Ascending aorta (tissue), 2 donors: ENCODE results near the gene DOCK2. TPM values are rescaled to one million over a fixed set of nuclear protein-coding genes. Genes with fewer than 3 reads are reported as not detected.
"Not testable (repeated sequence)": the region's sequence is repeated elsewhere in the genome, so short reads cannot be mapped to it uniquely, and the experiment has no call there.

Experiments used
- DNase-seq, 2 donors: peaks; one replicate each; pipeline ENCODE4 v3.0.0-alpha.2; 2019; ENCODE audit warnings: low spot score in 2 of 2
- H3K27ac ChIP-seq, 2 donors: fragments of 200-600 bp; sonication (generic); one replicate each; pipeline ENCODE4 v1.5.1; 2016 to 2017; ENCODE audit warnings: mild to moderate bottlenecking in 1 of 2
- H3K27me3 ChIP-seq: fragments of 200-600 bp; sonication (generic); one replicate; pipeline ENCODE4 v1.5.1; 2017
- H3K36me3 ChIP-seq, 2 donors: fragments of 200-600 bp; sonication (generic); one replicate each; pipeline ENCODE4 v1.5.1; 2016
- H3K4me1 ChIP-seq, 2 donors: fragments of 200-600 bp; sonication (generic); one replicate each; pipeline ENCODE4 v1.5.1; 2016 to 2017; ENCODE audit warnings: mild to moderate bottlenecking in 1 of 2
- H3K4me3 ChIP-seq, 2 donors: fragments of 200-600 bp; sonication (generic); one replicate each; pipeline ENCODE4 v1.5.1; 2016 to 2017; ENCODE audit warnings: mild to moderate bottlenecking in 1 of 2
- H3K9me3 ChIP-seq, 2 donors: fragments of 200-600 bp; sonication (generic); one replicate each; pipeline ENCODE4 v1.5.1; 2016
- CTCF ChIP-seq, 3 experiments: fragments of 200-600 bp in 2 of 3; fragments of 450-650 bp in 1 of 3; sonication (generic) in 2 of 3; IDR thresholded peaks; one replicate each; pipeline ENCODE4 v1.5.1; 2016 to 2019; ENCODE audit warnings: antibody characterized with exemption in 3 of 3, mild to moderate bottlenecking in 1 of 3, moderate library complexity in 1 of 3
- intact Hi-C: fragments of 100-400 bp; cut with DNase I; formaldehyde crosslinking; loops from one replicate; pipeline ENCODE4 v1.15.1; 2023
- total RNA-seq: library from RNA; depleted of rRNA; stranded (reverse); fragments of >200 nt; gene quantifications from one replicate; pipeline ENCODE4 v1.1.0, GENCODE V29; 2016

DOCK2 gene
- total RNA-seq, 1 donor from 2014 or later, result 33.1 TPM

- no peaks in the 10 kb centered on the region for H3K36me3 ChIP-seq
- intact Hi-C loops, result no loop called here
Measured at GRCh38 chr5:169804861-169805260, 167.8 kb downstream of the DOCK2 start.

DNA sequence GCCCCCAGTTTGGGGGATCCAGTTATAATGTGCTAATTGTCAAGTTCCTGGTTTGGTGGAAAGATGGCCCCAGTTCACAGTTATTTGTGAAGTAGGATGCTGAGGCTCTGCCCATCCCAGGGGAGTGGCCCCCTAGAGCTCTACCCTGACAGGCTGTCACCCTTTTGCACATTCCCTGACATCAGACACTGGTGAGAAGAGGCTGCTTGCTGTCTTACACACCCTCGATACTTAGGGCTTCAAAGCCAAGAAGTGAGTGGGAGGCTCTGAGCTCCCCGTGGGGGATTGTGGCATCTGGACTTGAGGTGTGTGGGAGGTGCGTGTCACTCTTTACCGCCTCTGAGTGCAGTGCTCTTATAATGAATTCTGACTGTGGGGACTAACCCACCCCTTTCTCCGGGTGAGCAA is 168.5 kb downstream of the DOCK2 start:
- TF ChIP-seq CTCF (IDR thresholded peaks at IDR 0.05), result no peak
- H3K27me3 ChIP-seq, result no peaks in the 10 kb centered on the region
- H3K27ac ChIP-seq, result no peak overlapping the region
- H3K4me3 ChIP-seq, result no peak overlapping the region
- no peaks in the 10 kb centered on the region for H3K4me1 ChIP-seq
- intact Hi-C loops, result no loop called here
- no peak for DNase-seq
- H3K36me3 ChIP-seq, result no peaks in the 10 kb centered on the region
- no peaks in the 10 kb centered on the region for H3K9me3 ChIP-seq

More at GRCh38 chr5:169804861-169805260, 167.8 kb downstream of the DOCK2 start:
- DNase-seq, result no peak
- Histone ChIP-seq H3K27me3 (no peaks in the 10 kb centered on the region), H3K4me1 (no peaks in the 10 kb centered on the region), H3K4me3 (no peak overlapping the region), H3K27ac (no peak overlapping the region), H3K9me3 (no peaks in the 10 kb centered on the region)
- TF ChIP-seq CTCF (IDR thresholded peaks at IDR 0.05), result no peak

DNA sequence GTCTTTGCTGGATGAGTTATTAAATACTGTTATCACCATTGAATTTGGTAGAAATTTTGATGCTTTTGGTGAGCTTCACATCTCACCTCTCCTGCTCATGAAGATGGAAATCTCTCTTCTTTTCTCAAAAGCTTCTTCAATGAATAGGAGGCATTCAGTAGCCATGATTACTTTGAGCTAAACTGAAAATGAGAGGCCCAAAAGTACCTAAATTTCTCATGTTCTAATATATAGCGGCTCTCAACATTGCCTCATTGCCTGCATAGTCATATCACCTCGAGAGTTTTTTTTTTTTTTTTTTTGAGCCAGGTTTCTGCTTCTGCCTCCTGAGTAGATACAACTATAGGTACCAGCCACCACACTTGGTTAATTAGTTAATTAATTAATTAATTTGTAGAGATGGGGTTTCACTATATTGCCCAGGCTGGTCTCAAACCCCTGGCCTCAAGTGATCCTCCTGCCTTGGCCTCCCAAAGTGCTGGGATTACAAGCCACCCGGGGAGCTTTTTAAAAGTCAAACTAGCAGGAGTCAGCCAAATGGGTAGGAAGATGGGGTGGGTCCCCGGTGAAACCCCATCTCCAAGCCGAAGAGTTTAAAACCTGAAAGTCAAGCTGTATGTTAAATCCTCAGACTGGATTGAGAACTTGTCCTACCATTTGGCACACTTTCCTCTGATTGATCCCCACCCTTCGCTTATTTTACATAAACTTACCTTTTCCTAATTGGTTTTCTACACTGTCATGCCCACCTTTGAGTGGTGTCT is 169.0 kb downstream of the DOCK2 start:
- no peaks in the 10 kb centered on the region for H3K9me3 ChIP-seq
- no peaks in the 10 kb centered on the region for H3K27me3 ChIP-seq
- no peak for DNase-seq
- TF ChIP-seq CTCF (IDR thresholded peaks at IDR 0.05), result no peak
- intact Hi-C loops, result no loop called here
- H3K27ac ChIP-seq, result no peak overlapping the region
- no peaks in the 10 kb centered on the region for H3K36me3 ChIP-seq
- no peaks in the 10 kb centered on the region for H3K4me1 ChIP-seq
- no peak overlapping the region for H3K4me3 ChIP-seq

DNA sequence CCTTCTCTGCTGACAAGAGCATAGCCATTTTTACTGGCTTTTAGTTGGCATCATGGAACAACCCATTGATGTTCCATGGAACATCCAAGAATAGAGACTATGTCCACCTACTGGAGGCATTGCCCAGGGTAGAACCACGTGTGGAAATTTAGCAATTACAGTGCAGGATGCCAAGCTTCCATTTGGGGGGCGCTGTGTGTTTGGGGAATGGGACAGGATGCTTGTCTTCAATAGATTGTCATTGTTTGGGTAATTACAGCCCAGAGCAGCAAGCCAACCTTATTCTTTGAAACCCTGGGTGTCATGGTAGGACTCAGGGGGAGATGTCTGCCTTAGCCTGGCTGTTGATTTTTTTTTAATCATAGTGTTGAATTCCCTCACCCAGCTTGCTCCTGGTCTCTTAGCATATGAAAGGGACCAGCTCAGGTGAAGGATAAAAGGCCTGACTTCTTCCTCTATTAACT is 171.1 kb downstream of the DOCK2 start:
- intact Hi-C loops, result no loop called here
- H3K4me1 ChIP-seq, result no peaks in the 10 kb centered on the region
- no peak overlapping the region for H3K27ac ChIP-seq
- no peaks in the 10 kb centered on the region for H3K27me3 ChIP-seq
- no peak for DNase-seq
- no peaks in the 10 kb centered on the region for H3K9me3 ChIP-seq
- TF ChIP-seq CTCF (IDR thresholded peaks at IDR 0.05), result no peak
- H3K4me3 ChIP-seq, result no peak overlapping the region
- no peaks in the 10 kb centered on the region for H3K36me3 ChIP-seq

DNA sequence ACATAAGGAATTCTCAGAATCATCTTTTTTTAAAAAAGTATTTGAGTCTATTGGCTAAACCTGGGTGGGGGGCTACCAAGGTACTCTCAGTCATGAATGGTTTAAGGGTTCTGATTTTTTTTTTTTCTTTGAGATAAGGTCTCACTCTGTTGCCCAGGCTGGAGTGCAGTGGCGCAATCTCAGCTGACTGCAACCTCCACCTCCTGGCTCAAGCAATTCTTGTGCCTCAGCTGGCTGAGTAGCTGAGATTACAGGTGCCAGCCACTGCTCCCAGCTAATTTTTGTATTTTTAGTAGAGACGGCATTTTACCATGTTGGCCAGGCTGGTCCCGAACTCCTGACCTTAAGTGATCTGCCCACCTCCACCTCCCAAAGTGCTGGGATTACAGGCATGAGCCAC is 171.8 kb downstream of the DOCK2 start:
- H3K27ac ChIP-seq, DNase-seq, intact Hi-C loops, H3K4me3 ChIP-seq, H3K36me3 ChIP-seq, H3K4me1 ChIP-seq, H3K27me3 ChIP-seq, H3K9me3 ChIP-seq: not testable (repeated sequence)

GRCh38 chr5:169809281-169809680 is 172.2 kb downstream of the DOCK2 start:
- no peak for TF ChIP-seq CTCF (IDR thresholded peaks at IDR 0.05)
- no peak for DNase-seq
- intact Hi-C loops, result no loop called here
- H3K27ac ChIP-seq, result no peak overlapping the region
- H3K4me1 ChIP-seq, result no peaks in the 10 kb centered on the region
- H3K27me3 ChIP-seq, result no peaks in the 10 kb centered on the region
- H3K9me3 ChIP-seq, result no peaks in the 10 kb centered on the region
- H3K4me3 ChIP-seq, result no peak overlapping the region
- no peaks in the 10 kb centered on the region for H3K36me3 ChIP-seq
